ENCODE data around the gene TMOD2.

- TF ChIP-seq CTCF (IDR thresholded peaks at IDR 0.05; ENCODE audit: insufficient read depth, low read depth, low read length) (no peak), EZH2 (IDR thresholded peaks at IDR 0.05; ENCODE audit: insufficient read depth, low read length) (no peak)
Observed at GRCh38 chr15:51706291-51706690, 45.1 kb upstream of the TMOD2 start.

All from astrocyte (in vitro differentiated cells and primary cell).